COLO668 (cell line): Measurements from ENCODE around the gene COL15A1.

Source experiments
- DNase-seq: peaks from one replicate; lab custom pipeline; 2025; ENCODE audit not compliant: unreplicated experiment; lab: John Stamatoyannopoulos, UW

Gene COL15A1

GRCh38 chr9:98992107-98992884 is 48.6 kb downstream of the COL15A1 start:
- no peak for DNase-seq

- DNase-seq, result no peak
Observed at GRCh38 chr9:98992885-98993569, 49.3 kb downstream of the COL15A1 start.

- DNase-seq, result no peak
Observed at GRCh38 chr9:98993570-98993945, 49.9 kb downstream of the COL15A1 start.

GRCh38 chr9:98994172-98995058 is 50.7 kb downstream of the COL15A1 start:
- DNase-seq, result no peak

- DNase-seq, result no peak
Observed at GRCh38 chr9:98995059-98995671, 51.5 kb downstream of the COL15A1 start.

- no peak for DNase-seq
Observed at GRCh38 chr9:98995971-98996504, 52.3 kb downstream of the COL15A1 start.

GRCh38 chr9:98997604-98998003 is 53.9 kb downstream of the COL15A1 start:
- DNase-seq, result no peak

- peak; percentile 36 for DNase-seq
Observed at GRCh38 chr9:98998441-98999151, 54.9 kb downstream of the COL15A1 start.

GRCh38 chr9:98999152-98999525 is 55.4 kb downstream of the COL15A1 start:
- DNase-seq, result no peak

GRCh38 chr9:99000476-99001395 is 57.0 kb downstream of the COL15A1 start:
- peak; percentile 20 for DNase-seq

- DNase-seq, result no peak
Observed at GRCh38 chr9:99001892-99002291, 58.2 kb downstream of the COL15A1 start.

GRCh38 chr9:99002706-99003105 is 59.0 kb downstream of the COL15A1 start:
- no peak for DNase-seq

- DNase-seq, result no peak
Observed at GRCh38 chr9:99003308-99003707, 59.6 kb downstream of the COL15A1 start.

GRCh38 chr9:99004115-99004514 is 60.4 kb downstream of the COL15A1 start:
- DNase-seq, result no peak

GRCh38 chr9:99004717-99005460 is 61.2 kb downstream of the COL15A1 start:
- no peak for DNase-seq

GRCh38 chr9:99005651-99006050 is 61.9 kb downstream of the COL15A1 start:
- no peak for DNase-seq

- DNase-seq, result no peak
Observed at GRCh38 chr9:99006511-99006910, 62.8 kb downstream of the COL15A1 start.

- DNase-seq, result no peak
Observed at GRCh38 chr9:99006979-99007378, 63.3 kb downstream of the COL15A1 start.

- no peak for DNase-seq
Observed at GRCh38 chr9:99008203-99008602, 64.5 kb downstream of the COL15A1 start.
